ENCODE measurements around the gene IL21R.

DNA sequence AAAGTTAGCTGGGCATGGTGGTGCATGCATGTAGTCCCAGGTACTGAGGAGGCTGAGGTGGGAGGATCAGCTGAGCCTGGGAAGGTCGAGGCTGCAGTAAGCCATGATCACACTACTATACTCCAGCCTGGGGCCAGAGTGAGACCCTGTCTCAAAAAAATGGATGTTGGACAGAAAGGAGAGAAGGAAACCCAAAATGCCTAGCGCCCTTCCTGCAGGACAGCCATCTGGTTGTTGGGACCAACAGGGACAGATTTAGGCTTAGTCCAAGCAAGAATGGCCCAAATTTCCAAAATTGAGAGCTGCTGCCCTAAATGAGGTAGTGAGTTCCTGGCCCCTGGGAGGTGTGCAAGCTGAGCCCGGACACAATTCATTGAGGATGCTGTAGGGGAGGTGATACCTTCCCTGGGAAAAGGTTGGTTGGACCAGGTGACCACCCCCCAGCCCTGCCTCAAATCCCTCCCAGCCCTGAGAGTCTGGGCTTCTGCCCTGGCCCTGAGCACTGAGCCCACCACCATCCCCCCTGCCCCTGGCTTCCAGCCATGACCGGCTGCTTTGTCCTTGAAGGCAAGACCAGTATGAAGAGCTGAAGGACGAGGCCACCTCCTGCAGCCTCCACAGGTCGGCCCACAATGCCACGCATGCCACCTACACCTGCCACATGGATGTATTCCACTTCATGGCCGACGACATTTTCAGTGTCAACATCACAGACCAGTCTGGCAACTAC, 35.1 kb downstream of the IL21R start:
- TF ChIP-seq, protein P1, sequence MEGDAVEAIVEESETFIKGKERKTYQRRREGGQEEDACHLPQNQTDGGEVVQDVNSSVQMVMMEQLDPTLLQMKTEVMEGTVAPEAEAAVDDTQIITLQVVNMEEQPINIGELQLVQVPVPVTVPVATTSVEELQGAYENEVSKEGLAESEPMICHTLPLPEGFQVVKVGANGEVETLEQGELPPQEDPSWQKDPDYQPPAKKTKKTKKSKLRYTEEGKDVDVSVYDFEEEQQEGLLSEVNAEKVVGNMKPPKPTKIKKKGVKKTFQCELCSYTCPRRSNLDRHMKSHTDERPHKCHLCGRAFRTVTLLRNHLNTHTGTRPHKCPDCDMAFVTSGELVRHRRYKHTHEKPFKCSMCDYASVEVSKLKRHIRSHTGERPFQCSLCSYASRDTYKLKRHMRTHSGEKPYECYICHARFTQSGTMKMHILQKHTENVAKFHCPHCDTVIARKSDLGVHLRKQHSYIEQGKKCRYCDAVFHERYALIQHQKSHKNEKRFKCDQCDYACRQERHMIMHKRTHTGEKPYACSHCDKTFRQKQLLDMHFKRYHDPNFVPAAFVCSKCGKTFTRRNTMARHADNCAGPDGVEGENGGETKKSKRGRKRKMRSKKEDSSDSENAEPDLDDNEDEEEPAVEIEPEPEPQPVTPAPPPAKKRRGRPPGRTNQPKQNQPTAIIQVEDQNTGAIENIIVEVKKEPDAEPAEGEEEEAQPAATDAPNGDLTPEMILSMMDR (IDR thresholded peaks at IDR 0.05), result no peak
- TF ChIP-seq EP300 (IDR thresholded peaks at IDR 0.05; ENCODE audit: low read depth) (no peak), POLR2A (IDR thresholded peaks at IDR 0.05) (no peak)
